Brain microvascular endothelial cell (primary cell): ENCODE data around the gene ARHGAP25.

Experiments used
- DNase-seq: peaks from one replicate; pipeline ENCODE4 v3.0.0-alpha.2; 2020
- H3K27ac ChIP-seq: fragments of 250-450 bp; sonication (Bioruptor Pico); 2 replicates; pipeline ENCODE4 v1.5.1; 2020; ENCODE audit warnings: mild to moderate bottlenecking, moderate library complexity
- H3K27me3 ChIP-seq: fragments of 250-450 bp; sonication (Bioruptor Pico); replicated peaks from 2 replicates; pipeline ENCODE4 v1.5.1; 2020; ENCODE audit warnings: mild to moderate bottlenecking
- H3K36me3 ChIP-seq: fragments of 250-450 bp; sonication (Bioruptor Pico); replicated peaks from 2 replicates; pipeline ENCODE4 v1.5.1; 2020; ENCODE audit warnings: mild to moderate bottlenecking
- H3K4me3 ChIP-seq: 2 replicates; pipeline ENCODE4 v1.5.1; 2011; ENCODE audit warnings: low read depth, mild to moderate bottlenecking, control low read depth, low read length, moderate library complexity
- in situ Hi-C: cut with HindIII; loops from 2 replicates; pipeline ENCODE4 v1.10.0; 2017; ENCODE audit warnings: low sequenced_read_pairs, low pct_ligation_motif_present
- TF ChIP-seq, protein P1 (sequence below): IDR thresholded peaks from 2 replicates; pipeline ENCODE4 v1.5.1; 2011; ENCODE audit warnings: low read depth, mild to moderate bottlenecking, moderate library complexity, low read length, control low read depth, inconsistent platforms; ENCODE audit errors: missing control alignments

The ARHGAP25 gene

GRCh38 chr2:68692511-68692910, 42.1 kb upstream of the ARHGAP25 start:
- Histone ChIP-seq H3K4me3 (no peak overlapping the region), H3K36me3 (no peaks in the 10 kb centered on the region), H3K27me3 (no peaks in the 10 kb centered on the region), H3K27ac (no peak overlapping the region)
- in situ Hi-C loops, result no loop called here
- TF ChIP-seq, protein P1, sequence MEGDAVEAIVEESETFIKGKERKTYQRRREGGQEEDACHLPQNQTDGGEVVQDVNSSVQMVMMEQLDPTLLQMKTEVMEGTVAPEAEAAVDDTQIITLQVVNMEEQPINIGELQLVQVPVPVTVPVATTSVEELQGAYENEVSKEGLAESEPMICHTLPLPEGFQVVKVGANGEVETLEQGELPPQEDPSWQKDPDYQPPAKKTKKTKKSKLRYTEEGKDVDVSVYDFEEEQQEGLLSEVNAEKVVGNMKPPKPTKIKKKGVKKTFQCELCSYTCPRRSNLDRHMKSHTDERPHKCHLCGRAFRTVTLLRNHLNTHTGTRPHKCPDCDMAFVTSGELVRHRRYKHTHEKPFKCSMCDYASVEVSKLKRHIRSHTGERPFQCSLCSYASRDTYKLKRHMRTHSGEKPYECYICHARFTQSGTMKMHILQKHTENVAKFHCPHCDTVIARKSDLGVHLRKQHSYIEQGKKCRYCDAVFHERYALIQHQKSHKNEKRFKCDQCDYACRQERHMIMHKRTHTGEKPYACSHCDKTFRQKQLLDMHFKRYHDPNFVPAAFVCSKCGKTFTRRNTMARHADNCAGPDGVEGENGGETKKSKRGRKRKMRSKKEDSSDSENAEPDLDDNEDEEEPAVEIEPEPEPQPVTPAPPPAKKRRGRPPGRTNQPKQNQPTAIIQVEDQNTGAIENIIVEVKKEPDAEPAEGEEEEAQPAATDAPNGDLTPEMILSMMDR, result no peak
- no peak for DNase-seq

GRCh38 chr2:68693951-68694350, 40.7 kb upstream of the ARHGAP25 start:
- H3K27ac ChIP-seq, result no peak overlapping the region

DNA sequence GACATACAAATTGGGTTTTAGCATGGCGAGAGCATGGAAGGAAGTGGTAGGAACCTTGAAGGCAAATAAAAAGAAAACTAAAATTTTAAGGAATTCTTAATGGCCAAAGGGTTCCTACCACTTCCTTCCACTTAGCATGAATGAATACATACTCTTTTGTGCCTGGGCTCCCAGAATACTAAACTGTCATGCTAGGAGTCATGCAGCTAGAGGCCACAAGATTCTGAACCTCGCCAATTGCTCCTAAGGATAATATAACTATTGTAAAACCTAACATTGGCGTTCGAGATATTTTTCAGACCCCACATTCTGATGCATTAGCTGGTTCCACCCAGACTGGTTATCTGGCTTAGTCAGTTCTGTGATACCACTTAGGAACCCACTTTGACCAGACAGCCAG, 38.6 kb upstream of the ARHGAP25 start:
- no peak for DNase-seq

More at GRCh38 chr2:68693951-68694350, 40.7 kb upstream of the ARHGAP25 start:
- Histone ChIP-seq H3K36me3 (no peaks in the 10 kb centered on the region), H3K4me3 (no peak overlapping the region), H3K27me3 (no peaks in the 10 kb centered on the region)
- TF ChIP-seq, protein P1, result no peak
- DNase-seq, result no peak
- in situ Hi-C loops, result no loop called here

GRCh38 chr2:68696554-68696953, 38.1 kb upstream of the ARHGAP25 start:
- in situ Hi-C loops, result no loop called here
- TF ChIP-seq, protein P1, result no peak
- no peaks in the 10 kb centered on the region for H3K27me3 ChIP-seq
- no peak overlapping the region for H3K4me3 ChIP-seq
- no peak overlapping the region for H3K27ac ChIP-seq
- no peak for DNase-seq
- H3K36me3 ChIP-seq, result no peaks in the 10 kb centered on the region

More for the DNA sequence above, 38.6 kb upstream of the ARHGAP25 start:
- TF ChIP-seq, protein P1, result no peak
- Histone ChIP-seq H3K4me3 (no peak overlapping the region), H3K36me3 (no peaks in the 10 kb centered on the region), H3K27me3 (no peaks in the 10 kb centered on the region), H3K27ac (no peak overlapping the region)
- in situ Hi-C loops, result no loop called here

GRCh38 chr2:68698567-68699377, 35.8 kb upstream of the ARHGAP25 start:
- DNase-seq, result no peak
- TF ChIP-seq, protein P1, result no peak
- no peaks in the 10 kb centered on the region for H3K27me3 ChIP-seq
- in situ Hi-C loops, result no loop called here
- no peaks in the 10 kb centered on the region for H3K36me3 ChIP-seq
- H3K4me3 ChIP-seq, result no peak overlapping the region
- no peak overlapping the region for H3K27ac ChIP-seq

- in situ Hi-C loops, result no loop called here
- Histone ChIP-seq H3K4me3 (no peak overlapping the region), H3K36me3 (no peaks in the 10 kb centered on the region), H3K27me3 (peaks cover 5% of the 10 kb centered on the region), H3K27ac (no peak overlapping the region)
- TF ChIP-seq, protein P1, result no peak
- no peak for DNase-seq
These were observed 34.1 kb upstream of the ARHGAP25 start for GRCh38 chr2:68700560-68700959.
